H1 (cell line): ENCODE data around the gene CAMTA1. TPM values are rescaled to one million over a fixed set of nuclear protein-coding genes. Genes with fewer than 3 reads are reported as not detected.

Experiments
- CTCF ChIA-PET: fragments of 300-600 bp; sonication (Branson Sonifier 250); formaldehyde crosslinking; loops from one replicate; lab custom pipeline; 2021; ENCODE audit not compliant: partially characterized antibody; lab: Charles Lee
- POLR2A ChIA-PET: fragments of 300-600 bp; sonication (Branson Sonifier 250); formaldehyde crosslinking; loops from one replicate; lab custom pipeline; 2021; ENCODE audit warnings: inconsistent platforms; ENCODE audit not compliant: partially characterized antibody; lab: Charles Lee
- DNase-seq, 2 experiments: peaks; one replicate each; pipeline versions ENCODE4 v3.0.0 to v3.0.0-alpha.2; 2010 to 2022; ENCODE audit warnings: low spot score in 2 of 2, low read depth in 1 of 2, mixed read lengths in 1 of 2
- FAIRE-seq: peaks from 2 replicates; lab custom pipeline; 2011; peaks lifted over from hg19 to GRCh38; lab: Jason Lieb, UNC
- H2AFZ ChIP-seq: 2 replicates; pipeline ENCODE4 v1.8.1; 2012; ENCODE audit warnings: low read length, inconsistent platforms
- H2AK5ac ChIP-seq: 2 replicates; pipeline ENCODE4 v1.6.1; 2013; ENCODE audit warnings: low read depth, low read length
- H2BK120ac ChIP-seq: replicated peaks from 2 replicates; pipeline ENCODE3; 2013; ENCODE audit warnings: low read depth, low read length, inconsistent platforms
- H2BK12ac ChIP-seq: 2 replicates; pipeline ENCODE4 v1.6.1; 2013; ENCODE audit warnings: low read depth, low read length
- H2BK15ac ChIP-seq: 2 replicates; pipeline ENCODE4 v1.6.1; 2013; ENCODE audit warnings: low read length
- H2BK20ac ChIP-seq: 2 replicates; pipeline ENCODE4 v1.6.1; 2013; ENCODE audit warnings: low read length
- H2BK5ac ChIP-seq: 2 replicates; pipeline ENCODE4 v1.6.1; 2013; ENCODE audit warnings: low read depth, low read length
- H3K14ac ChIP-seq: 2 replicates; pipeline ENCODE4 v1.6.1; 2013; ENCODE audit warnings: inconsistent platforms; ENCODE audit not compliant: insufficient read length
- H3K18ac ChIP-seq: 2 replicates; pipeline ENCODE4 v1.6.1; 2013; ENCODE audit warnings: low read length; ENCODE audit errors: extremely low read depth
- H3K23ac ChIP-seq: 2 replicates; pipeline ENCODE4 v1.6.1; 2013; ENCODE audit warnings: inconsistent platforms; ENCODE audit not compliant: insufficient read length
- H3K23me2 ChIP-seq: 2 replicates; pipeline ENCODE4 v1.6.1; 2013; ENCODE audit warnings: low read depth, low read length
- H3K27ac ChIP-seq: 2 replicates; pipeline ENCODE4 v1.6.1; 2011; ENCODE audit warnings: low read depth, low read length, inconsistent platforms
- H3K27me3 ChIP-seq, 4 experiments: replicated peaks in 1 of 4; 1 replicate in 1 of 4; 2 replicates in 3 of 4; pipeline versions ENCODE4 v1.6.1 to v1.8.1; 2011 to 2013; ENCODE audit warnings: low read length in 3 of 4, mild to moderate bottlenecking in 3 of 4, inconsistent platforms in 2 of 4, mixed read lengths in 2 of 4, moderate library complexity in 1 of 4; ENCODE audit not compliant: control insufficient read depth in 3 of 4, insufficient read depth in 3 of 4; ENCODE audit errors: extremely low read depth in 1 of 4
- H3K36me3 ChIP-seq, 4 experiments: 2 replicates each; pipeline versions ENCODE4 v1.6.1 to v1.8.1; 2011 to 2013; ENCODE audit warnings: mild to moderate bottlenecking in 4 of 4, low read length in 3 of 4, moderate library complexity in 2 of 4, control low read depth in 1 of 4, inconsistent platforms in 1 of 4; ENCODE audit not compliant: insufficient read depth in 4 of 4, control insufficient read depth in 2 of 4
- H3K4ac ChIP-seq: replicated peaks from 2 replicates; pipeline ENCODE3; 2013; ENCODE audit warnings: low read length, low read depth, mixed read lengths, inconsistent platforms; ENCODE audit not compliant: insufficient read length
- H3K4me1 ChIP-seq, 4 experiments: replicated peaks in 1 of 4; 1 replicate in 1 of 4; 2 replicates in 3 of 4; pipeline versions ENCODE4 v1.6.1 to v1.8.1; 2011 to 2013; ENCODE audit warnings: low read length in 3 of 4, inconsistent platforms in 2 of 4, mixed read lengths in 1 of 4; ENCODE audit not compliant: insufficient read depth in 4 of 4, control insufficient read depth in 3 of 4
- H3K4me2 ChIP-seq, 2 experiments: 2 replicates each; pipeline versions ENCODE4 v1.6.1 to v1.8.1; 2011 to 2013; ENCODE audit warnings: low read depth in 2 of 2, low read length in 2 of 2, control low read depth in 1 of 2, inconsistent platforms in 1 of 2, mild to moderate bottlenecking in 1 of 2; ENCODE audit not compliant: insufficient read depth in 1 of 2
- H3K4me3 ChIP-seq, 4 experiments: fragments of 200-600, 300-600 bp in 1 of 4; sonication (generic), shearing (Covaris generic), sonication (Bioruptor Twin) in 1 of 4; 2 replicates each; pipeline versions ENCODE4 v1.5.1 to v1.8.1; 2011 to 2016; ENCODE audit warnings: low read length in 4 of 4, low read depth in 3 of 4, control low read depth in 2 of 4, inconsistent platforms in 2 of 4, mild to moderate bottlenecking in 2 of 4, mixed read lengths in 1 of 4, moderate library complexity in 1 of 4; ENCODE audit not compliant: insufficient read depth in 2 of 4; ENCODE audit errors: extremely low read depth in 1 of 4
- H3K56ac ChIP-seq: replicated peaks from 2 replicates; pipeline ENCODE3; 2013; ENCODE audit warnings: low read depth, mild to moderate bottlenecking, mixed read lengths, low read length, inconsistent platforms; ENCODE audit not compliant: insufficient read length
- H3K79me1 ChIP-seq: 2 replicates; pipeline ENCODE4 v1.6.1; 2013; ENCODE audit warnings: low read depth, low read length, control low read depth
- H3K79me2 ChIP-seq, 2 experiments: 2 replicates each; pipeline versions ENCODE4 v1.6.1 to v1.8.1; 2012 to 2013; ENCODE audit warnings: low read length in 2 of 2, mild to moderate bottlenecking in 2 of 2, inconsistent platforms in 1 of 2; ENCODE audit not compliant: insufficient read depth in 2 of 2, control insufficient read depth in 1 of 2
- H3K9ac ChIP-seq, 4 experiments: replicated peaks in 1 of 4; 1 replicate in 1 of 4; 2 replicates in 3 of 4; pipeline versions ENCODE4 v1.6.1 to v1.8.1; 2011 to 2013; ENCODE audit warnings: low read depth in 3 of 4, low read length in 3 of 4, control low read depth in 2 of 4, mild to moderate bottlenecking in 2 of 4, moderate library complexity in 2 of 4, inconsistent platforms in 1 of 4; ENCODE audit errors: extremely low read depth in 1 of 4
- H3K9me3 ChIP-seq, 2 experiments: 2 replicates each; pipeline versions ENCODE4 v1.6.1 to v1.8.1; 2012 to 2013; ENCODE audit warnings: mild to moderate bottlenecking in 2 of 2, moderate library complexity in 2 of 2, control low read depth in 1 of 2, inconsistent platforms in 1 of 2, low read depth in 1 of 2, low read length in 1 of 2, mixed read lengths in 1 of 2; ENCODE audit not compliant: insufficient read depth in 2 of 2
- H4K20me1 ChIP-seq, 2 experiments: replicated peaks in 1 of 2; 2 replicates each; pipeline versions ENCODE3 to v1.8.1; 2011 to 2013; ENCODE audit warnings: inconsistent platforms in 2 of 2, low read length in 2 of 2, mild to moderate bottlenecking in 1 of 2; ENCODE audit not compliant: insufficient read depth in 2 of 2, control insufficient read depth in 1 of 2
- H4K5ac ChIP-seq: 2 replicates; pipeline ENCODE4 v1.6.1; 2013; ENCODE audit warnings: low read length, low read depth, mixed read lengths, inconsistent platforms; ENCODE audit not compliant: insufficient read length
- H4K8ac ChIP-seq: 2 replicates; pipeline ENCODE4 v1.8.0; 2013; ENCODE audit warnings: mild to moderate bottlenecking, moderate library complexity, low read length, inconsistent platforms; ENCODE audit not compliant: insufficient read depth; ENCODE audit errors: extremely low read depth
- H4K91ac ChIP-seq: replicated peaks from 2 replicates; pipeline ENCODE3; 2013; ENCODE audit warnings: low read length, mixed read lengths, inconsistent platforms; ENCODE audit not compliant: insufficient read length
- CEBPB ChIP-seq: IDR thresholded peaks from 2 replicates; pipeline ENCODE4 v1.6.1; 2012; ENCODE audit warnings: low read depth, low read length
- RNF2 ChIP-seq: fragments of 200-900, 300-1000 bp; sonication (generic); IDR thresholded peaks from 2 replicates; pipeline ENCODE4 v1.7.1; 2016; ENCODE audit warnings: borderline replicate concordance, low read depth, mild to moderate bottlenecking, antibody characterized with exemption, low read length; ENCODE audit not compliant: poor library complexity, severe bottlenecking; ENCODE audit errors: missing control alignments
- WGBS, 2 experiments: shearing (Covaris generic) in 1 of 2; methylation state at CpG; one replicate each; pipeline versions ENCODE4 v1.1.6 to v1.1.7; 2013 to 2015; ENCODE audit warnings: low lambda C conversion rate in 2 of 2, mixed read lengths in 2 of 2, inconsistent platforms in 1 of 2, low coverage in 1 of 2, missing lambda C conversion rate in 1 of 2; ENCODE audit not compliant: insufficient replicate concordance in 2 of 2, insufficient coverage in 1 of 2, insufficient read length in 1 of 2; ENCODE audit errors: extremely low coverage in 1 of 2, missing lambda C conversion rate in 1 of 2; 5-methylcytosine and 5-hydroxymethylcytosine counted together
- polyA plus RNA-seq, 7 experiments: library from polyadenylated mRNA; depleted of rRNA in 3 of 7; stranded (reverse) in 5 of 7; unstranded in 2 of 7; fragments of >200 nt in 5 of 7; fragments of 200-250 nt in 2 of 7; gene quantifications; 1 replicate in 5 of 7; 2 replicates in 1 of 7; 4 replicates in 1 of 7; pipeline versions ENCODE4 v1.2.1 to v1.2.3, GENCODE V29; 2011 to 2013; ENCODE audit warnings: missing spikeins in 2 of 7, mixed read lengths in 2 of 7
- total RNA-seq: library from RNA; stranded (reverse); fragmentation: NEBNext Ultra II Directional; extraction: Animal tissue kit (Norgen Biotek cat#: 25700); gene quantifications from 2 replicates; pipeline ENCODE4 v1.2.1, GENCODE V29; 2021

The CAMTA1 gene
- total and polyA plus RNA-seq, 2 of the 8 experiments (the other 6 are each of a cell fraction or from before 2014, with no cell fraction given), result 65.0 to 119 TPM

DNA sequence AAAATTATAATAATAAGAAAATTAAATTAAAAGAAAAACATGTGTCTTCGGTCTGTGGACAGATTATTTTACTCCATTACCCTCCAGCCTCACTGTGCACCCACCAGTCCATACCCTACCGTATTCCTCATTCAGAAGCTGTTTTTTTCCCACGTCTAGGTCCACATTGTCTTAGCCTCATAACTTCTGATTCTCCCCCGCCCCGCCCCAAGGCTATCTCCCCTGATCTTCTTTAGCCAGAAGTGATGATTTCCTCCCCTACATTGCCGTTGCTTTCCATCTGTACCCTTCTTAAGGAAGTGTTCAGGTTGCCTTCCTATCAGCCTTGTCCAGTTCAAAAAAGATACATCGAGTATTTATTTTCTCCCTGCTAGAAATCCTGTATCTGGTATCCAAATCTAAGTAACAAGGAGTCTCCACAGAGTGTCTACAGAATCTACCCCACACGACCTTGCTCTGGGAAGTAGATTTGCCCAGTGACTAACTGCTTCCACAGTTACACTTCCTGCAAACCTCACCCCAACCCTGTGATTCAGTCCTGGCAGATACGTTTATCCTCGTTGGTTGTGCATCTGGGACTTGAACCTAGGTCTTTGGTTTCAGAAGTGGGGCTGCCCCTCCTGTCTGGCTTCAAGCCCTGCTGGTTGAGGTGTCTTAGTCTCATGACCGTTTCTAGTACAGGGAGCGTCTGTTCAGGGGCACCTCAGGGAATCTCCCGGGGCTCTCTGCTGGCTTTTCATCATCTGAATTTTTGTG lies 470.2 kb downstream of the CAMTA1 start:
- Histone ChIP-seq H4K5ac (no peak overlapping the region), H3K23ac (no peak overlapping the region), H2BK12ac (no peak overlapping the region), H3K27ac (no peak overlapping the region), H4K20me1 (no peaks in the 10 kb centered on the region), H3K36me3 (no peaks in the 10 kb centered on the region), H3K14ac (no peak overlapping the region), H3K4me1 (peaks cover 0 to 11% (median 6%) of the 10 kb centered on the region in 4 experiments; a peak in 4 of 7 replicates), H2BK5ac (no peak overlapping the region), H2BK120ac (no peak overlapping the region), H3K27me3 (no peaks in the 10 kb centered on the region), H3K4ac (no peak overlapping the region), H3K4me3 (no peak overlapping the region), H3K9me3 (no peaks in the 10 kb centered on the region), H3K9ac (no peak overlapping the region), H2AK5ac (no peak overlapping the region), H2BK20ac (no peak overlapping the region), H3K4me2 (no peak overlapping the region), H3K18ac (no peak overlapping the region), H2BK15ac (no peak overlapping the region), H3K79me2 (no peaks in the 10 kb centered on the region), H4K91ac (no peak overlapping the region), H3K23me2 (no peaks in the 10 kb centered on the region), H3K56ac (no peak overlapping the region), H4K8ac (no peak overlapping the region), H3K79me1 (no peaks in the 10 kb centered on the region), H2AFZ (no peak overlapping the region)
- POLR2A ChIA-PET, result no interaction called here
- 93% methylated on average over 13 of the region's 13 CpGs; no CpG with 5 or more reads in 1 of the 2 experiments for WGBS, 2 experiments
- DNase-seq, result no peak
- CTCF ChIA-PET, result interaction anchor here (1.1 kb wide), 1 partner anchor 37 kb away, joined by 3 read pairs; no protein-coding TSS in a partner anchor
- no peak for FAIRE-seq
- TF ChIP-seq RNF2, result no peak
- TF ChIP-seq CEBPB, result no peak
